EL (cell line): ENCODE data around the gene SUCO.
"Not testable (repeated sequence)": the region's sequence is repeated elsewhere in the genome, so short reads cannot be mapped to it uniquely, and the experiment has no call there.

Source experiments
- DNase-seq: peaks from one replicate; pipeline ENCODE4 v3.0.0-alpha.2; 2016

The SUCO gene

DNA sequence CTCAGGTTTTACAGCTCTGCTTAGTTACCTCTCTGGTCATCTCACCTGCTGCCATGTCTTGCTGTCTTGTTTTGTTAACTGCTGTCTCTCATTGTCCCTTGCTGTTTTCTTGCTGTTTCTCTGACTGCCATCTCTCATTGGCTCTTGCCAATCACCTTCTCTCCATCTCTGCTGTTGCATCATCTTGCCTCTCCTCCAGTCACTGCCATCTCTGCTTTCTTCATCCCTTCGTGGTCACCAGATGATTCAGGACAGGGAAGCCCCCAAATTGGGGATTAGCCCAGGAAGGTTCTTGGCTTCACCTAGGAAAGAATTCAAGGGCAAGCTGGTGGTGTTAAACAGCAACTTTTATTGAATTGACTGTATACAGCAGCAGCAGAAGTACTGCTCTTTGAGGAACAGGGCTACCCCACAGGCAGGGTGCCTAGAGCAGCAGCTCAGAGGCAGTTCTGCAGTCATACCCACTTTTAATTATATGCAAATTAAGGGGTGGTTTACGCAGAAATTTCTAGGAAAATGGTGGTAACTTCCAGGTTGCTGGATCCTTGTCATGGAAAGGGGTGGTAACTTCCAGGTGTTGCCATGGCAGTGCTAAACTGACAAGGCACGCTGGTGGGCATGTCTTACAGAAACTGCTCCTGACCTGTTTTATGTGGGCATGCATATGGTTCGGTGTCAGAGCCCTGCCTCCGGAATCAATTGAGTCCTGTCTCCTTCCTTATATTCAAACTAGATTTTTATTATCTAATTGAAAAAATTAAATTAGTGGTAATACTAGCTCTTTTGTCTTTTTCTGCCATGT, 33.4 kb downstream of the SUCO start:
- DNase-seq: no peak

- no peak for DNase-seq
These were observed 34.8 kb downstream of the SUCO start for GRCh38 chr1:172567720-172568119.

DNA sequence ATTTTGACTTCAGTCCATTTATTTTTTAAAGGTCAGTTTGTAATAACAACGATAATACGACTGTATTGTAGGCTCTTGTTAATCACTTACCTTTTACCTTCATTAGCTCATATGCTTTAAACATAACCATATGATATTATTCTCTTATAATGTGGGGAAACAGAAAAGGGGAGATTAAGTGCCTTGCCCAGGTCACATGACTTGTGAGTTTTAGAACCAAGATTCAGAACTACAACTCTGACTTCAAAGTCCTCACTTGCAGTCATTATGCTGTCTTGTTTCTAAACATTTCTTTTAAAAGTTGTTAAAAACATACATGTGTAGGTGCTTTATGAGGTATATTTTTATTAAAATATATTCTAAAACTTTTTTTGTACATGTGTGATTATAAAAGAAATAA, 41.1 kb downstream of the SUCO start:
- no peak for DNase-seq

- DNase-seq: no peak
These were observed 45.6 kb downstream of the SUCO start for GRCh38 chr1:172578586-172578985.

GRCh38 chr1:172581273-172581672, 48.3 kb downstream of the SUCO start:
- no peak for DNase-seq

DNA sequence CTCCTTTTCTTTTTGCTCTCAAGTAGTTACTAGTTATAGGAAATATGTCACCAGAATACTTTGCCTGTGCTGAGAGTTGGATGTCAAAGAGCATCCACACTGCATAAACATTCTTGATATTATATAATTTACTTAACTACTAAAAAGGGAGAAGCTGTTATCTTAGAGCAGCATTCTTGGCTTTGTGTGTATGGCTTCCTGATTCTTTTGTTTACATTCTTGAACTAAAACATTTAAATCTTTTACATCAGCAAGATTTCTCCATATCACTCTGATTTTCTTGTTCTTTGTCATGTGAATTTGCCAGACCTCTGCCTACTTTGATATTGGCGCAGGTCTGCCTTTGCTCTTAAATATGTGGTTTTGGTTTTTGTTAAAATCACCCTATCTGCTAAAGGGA, 48.8 kb downstream of the SUCO start:
- DNase-seq: peak; percentile 22

GRCh38 chr1:172582889-172583288, 49.9 kb downstream of the SUCO start:
- no peak for DNase-seq

DNA sequence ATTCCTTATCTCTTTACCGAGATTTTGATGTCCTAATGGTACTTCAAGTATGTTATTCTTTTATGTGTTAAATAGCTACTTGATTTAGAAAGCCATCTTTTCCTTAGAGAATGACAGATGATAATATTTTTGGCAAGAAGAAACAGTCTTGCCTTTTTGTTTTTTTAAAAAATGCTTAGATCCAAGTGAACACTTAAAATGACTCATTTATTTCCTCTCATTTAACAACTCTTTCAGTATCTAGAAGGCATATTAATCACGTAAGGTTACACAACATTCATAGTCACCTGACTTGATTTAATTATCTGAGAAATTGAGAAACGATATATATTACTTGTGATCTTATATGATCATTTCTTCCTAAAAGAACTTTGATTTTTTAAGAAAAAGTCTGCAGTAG, 52.4 kb downstream of the SUCO start:
- peak; percentile 46 for DNase-seq

DNA sequence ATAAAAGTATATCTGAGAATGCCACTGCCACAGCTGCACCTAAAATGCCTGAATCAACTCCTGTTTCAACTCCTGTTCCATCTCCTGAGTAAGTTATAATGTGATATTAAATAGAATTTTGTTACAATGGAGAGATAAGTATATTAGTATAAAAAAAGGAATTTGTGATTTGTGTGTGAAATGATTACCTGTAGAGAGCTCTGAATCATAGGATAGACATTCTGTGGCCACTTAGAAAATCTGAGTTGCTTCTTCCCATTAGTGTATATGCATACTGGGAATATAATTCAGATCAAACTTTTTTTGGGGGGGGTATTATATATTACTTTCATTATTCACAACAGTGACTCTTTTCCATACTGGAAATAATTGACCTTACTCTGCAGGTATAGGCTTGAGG, 52.9 kb downstream of the SUCO start:
- DNase-seq: no peak

DNA sequence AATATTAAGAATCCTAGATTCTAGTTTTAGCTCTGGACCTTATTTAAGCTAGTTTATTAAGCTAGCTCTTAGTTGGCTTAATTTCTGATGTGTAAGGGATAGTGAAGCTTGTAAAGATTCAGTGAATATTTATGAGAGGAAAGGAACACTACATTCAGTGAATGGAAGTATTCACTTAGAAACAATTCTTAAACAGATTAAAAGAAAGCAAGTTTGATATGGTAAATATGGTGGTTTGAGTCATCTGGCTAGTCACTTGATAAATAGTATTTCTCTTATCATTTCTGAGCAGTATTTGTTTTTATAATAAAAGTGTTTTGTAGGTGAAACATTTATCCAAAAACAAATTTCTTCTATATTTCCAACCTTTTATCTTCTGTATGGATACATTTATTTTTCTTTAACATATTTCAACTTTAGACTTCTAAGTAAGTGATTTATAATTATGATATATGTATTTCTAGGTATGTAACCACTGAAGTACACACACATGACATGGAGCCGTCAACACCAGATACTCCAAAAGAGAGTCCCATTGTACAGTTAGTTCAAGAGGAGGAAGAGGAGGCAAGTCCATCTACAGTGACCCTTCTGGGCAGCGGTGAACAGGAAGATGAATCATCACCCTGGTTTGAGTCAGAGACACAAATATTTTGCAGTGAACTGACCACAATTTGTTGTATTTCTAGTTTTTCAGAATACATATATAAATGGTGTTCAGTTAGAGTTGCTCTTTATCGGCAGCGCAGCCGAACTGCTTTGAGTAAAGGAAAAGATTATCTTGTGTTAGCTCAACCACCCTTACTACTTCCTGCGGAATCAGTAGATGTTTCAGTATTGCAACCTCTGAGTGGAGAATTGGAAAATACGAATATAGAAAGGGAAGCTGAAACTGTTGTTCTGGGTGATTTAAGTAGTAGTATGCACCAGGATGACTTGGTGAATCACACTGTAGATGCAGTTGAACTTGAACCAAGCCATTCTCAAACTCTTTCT, 55.6 kb downstream of the SUCO start:
- peak; percentile 91 for DNase-seq

DNA sequence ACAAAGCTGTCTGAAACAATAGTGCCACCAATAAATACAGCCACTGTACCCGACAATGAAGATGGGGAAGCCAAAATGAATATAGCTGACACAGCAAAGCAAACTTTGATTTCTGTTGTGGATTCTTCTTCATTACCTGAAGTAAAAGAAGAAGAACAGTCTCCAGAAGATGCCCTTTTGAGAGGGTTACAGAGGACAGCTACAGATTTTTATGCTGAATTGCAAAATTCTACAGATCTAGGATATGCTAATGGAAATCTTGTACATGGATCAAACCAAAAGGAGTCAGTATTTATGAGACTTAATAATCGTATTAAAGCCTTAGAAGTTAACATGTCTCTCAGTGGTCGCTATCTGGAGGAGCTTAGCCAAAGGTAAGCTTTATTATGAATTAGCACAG, 56.6 kb downstream of the SUCO start:
- DNase-seq: no peak

DNA sequence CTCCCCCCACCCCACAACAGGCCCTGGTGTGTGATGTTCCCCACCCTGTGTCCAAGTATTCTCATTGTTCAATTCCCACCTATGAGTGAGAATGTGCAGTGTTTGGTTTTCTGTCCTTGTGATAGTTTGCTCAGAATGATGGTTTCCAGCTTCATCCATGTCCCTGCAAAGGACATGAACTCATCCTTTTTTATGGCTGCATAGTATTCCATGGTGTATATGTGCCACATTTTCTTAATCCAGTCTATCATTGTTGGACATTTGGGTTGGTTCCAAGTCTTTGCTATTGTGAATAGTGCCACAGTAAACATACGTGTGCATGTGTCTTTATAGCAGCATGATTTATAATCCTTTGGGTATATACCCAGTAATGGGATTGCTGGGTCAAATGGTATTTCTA, 58.5 kb downstream of the SUCO start:
- not testable (repeated sequence) for DNase-seq

GRCh38 chr1:172595066-172595465, 62.1 kb downstream of the SUCO start:
- DNase-seq: not testable (repeated sequence)

DNA sequence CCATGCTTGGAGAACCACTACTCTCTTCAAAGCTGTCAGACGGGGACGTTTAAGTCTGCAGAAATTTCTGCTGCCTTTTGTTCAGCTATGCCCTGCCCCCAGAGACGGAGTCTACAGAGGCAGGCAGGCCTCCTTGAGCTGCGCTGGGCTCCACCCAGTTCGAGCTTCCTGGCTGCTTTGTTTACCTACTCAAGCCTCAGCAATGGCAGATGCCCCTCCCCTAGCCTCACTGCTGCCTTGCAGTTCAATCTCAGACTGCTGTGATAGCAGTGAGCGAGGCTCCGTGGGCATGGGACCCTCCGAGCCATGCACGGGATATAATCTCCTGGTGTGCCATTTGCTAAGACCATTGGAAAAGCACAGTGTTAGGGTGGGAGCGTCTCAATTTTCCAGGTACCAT, 63.8 kb downstream of the SUCO start:
- DNase-seq: not testable (repeated sequence)

DNA sequence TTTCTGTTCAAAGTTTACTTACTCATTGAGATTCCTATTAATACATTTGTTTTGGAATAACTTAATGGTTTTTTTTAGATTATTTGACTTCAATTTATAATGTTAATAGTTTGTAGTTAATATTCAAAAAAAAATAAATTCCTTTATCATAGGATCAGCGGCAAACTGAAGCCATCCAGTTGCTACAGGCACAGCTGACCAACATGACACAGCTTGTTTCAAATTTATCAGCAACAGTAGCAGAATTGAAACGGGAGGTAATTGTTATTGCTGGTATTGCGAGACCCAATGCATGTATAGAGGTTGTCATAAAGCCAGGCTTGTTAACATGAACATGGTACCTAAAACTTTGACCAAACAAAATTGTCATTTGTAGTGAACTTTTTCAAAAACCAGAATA, 67.0 kb downstream of the SUCO start:
- no peak for DNase-seq

- no peak for DNase-seq
These were observed 67.7 kb downstream of the SUCO start for GRCh38 chr1:172600615-172601014.

- DNase-seq: no peak
These were observed 68.2 kb downstream of the SUCO start for GRCh38 chr1:172601046-172601630.

- DNase-seq: no peak
These were observed 69.8 kb downstream of the SUCO start for GRCh38 chr1:172602706-172603105.

- no peak for DNase-seq
These were observed 70.9 kb downstream of the SUCO start for GRCh38 chr1:172603816-172604215.

DNA sequence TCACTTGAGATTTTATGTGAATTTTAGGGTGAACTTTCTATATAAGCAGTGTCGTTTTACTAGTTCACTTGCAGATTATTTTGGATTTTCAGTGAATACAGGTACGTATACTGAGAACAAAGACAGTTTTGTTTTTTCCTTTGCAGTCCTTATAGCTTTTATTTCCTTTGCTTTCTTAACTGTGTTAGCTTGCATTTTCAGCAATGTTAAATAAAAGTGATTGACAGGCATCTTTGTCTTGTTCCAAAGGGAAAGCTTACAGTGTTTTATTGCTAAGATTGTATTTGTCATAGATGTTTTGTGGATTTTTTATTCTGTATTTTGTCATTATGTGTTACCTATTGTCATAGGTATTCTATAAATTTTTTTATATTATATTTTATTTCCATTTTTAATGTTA, 72.7 kb downstream of the SUCO start:
- no peak for DNase-seq

DNA sequence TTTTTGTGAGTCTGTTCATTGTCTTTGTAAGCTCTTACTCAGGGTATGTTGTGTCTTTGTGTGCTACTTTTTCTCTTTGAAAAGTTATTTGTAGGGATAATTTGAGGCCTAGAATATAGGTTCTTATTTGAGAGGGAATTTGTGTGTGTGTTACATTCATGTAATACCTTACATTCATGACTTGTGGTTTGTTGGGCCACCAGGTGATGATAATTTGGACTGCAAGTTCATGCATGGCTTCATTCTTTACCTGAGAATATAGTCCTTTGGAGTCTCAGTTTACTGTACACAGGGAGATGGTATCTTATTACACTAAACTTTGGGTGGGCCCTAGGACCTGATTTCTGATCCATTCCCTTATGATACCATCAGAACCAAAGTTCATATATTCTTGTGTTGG, 74.2 kb downstream of the SUCO start:
- DNase-seq: no peak

DNA sequence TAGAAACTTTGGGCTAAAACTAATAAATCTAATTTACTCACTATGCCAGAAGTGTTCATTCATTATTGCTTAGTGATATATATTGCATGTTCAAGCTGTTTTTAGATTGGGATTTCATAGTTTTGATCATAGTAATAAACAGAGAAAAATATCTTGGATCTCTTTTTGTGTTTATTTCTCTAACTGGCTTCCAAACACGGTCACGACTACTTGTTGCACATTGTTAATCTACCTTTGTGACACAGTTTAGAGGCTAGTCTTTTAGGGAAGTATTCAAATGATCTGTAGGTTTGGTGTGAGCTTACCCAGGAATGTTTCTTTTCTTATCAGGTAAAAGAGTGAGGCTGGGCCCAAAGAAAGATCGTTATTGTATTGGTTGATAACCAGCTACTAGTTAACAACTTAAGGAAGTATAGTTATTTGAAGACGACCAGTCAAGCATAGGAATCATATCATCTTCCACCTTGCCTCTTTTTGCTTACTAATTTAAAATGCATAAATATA, 75.2 kb downstream of the SUCO start:
- no peak for DNase-seq

DNA sequence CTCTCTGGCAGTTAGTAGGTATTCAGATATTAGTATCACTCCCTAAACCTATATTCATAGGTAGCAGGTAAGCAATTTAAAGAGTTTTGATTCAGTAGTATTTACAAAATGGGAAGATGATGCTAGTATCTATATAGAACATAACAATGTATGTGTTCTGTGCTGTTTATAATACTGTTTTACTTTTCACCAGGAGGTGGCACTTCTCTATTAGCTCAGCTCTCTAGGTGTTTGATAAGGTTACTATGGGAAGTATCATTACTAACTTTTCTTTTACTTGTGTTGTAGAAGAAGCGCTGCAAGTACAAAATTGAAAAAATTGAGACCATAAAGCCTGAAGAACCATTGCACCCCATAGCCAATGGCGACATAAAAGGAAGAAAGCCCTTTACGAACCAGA, 76.6 kb downstream of the SUCO start:
- DNase-seq: no peak
